GM12872 (cell line): ENCODE measurements around the gene NOTCH4.

ENCODE experiments used
- TF ChIP-seq, protein P1 (sequence below): IDR thresholded peaks from 3 replicates; pipeline ENCODE4 v1.5.1; 2011; ENCODE audit warnings: low read depth, mild to moderate bottlenecking, low read length, moderate library complexity; ENCODE audit not compliant: insufficient read depth

The NOTCH4 gene

DNA sequence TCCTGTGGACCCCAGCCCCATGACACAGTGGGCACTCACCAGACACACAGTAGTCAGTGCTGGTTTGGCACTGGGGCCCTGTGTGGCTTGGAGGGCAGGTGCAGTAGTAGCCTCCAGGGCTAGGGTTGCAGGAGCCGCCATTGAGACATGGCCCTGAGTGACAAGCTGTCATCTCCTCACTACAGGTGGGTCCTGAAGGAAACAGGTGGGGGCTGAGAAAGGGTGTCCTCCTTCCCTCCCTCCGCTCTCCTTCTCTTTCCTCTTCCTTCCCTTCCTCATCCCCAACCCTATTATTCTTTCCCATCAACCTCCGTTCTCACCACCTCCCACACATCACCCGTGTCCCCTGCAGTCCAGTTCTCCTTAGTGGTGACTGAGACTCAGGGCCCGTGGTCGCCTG is 10.2 kb downstream of the NOTCH4 start:
- TF ChIP-seq, protein P1, sequence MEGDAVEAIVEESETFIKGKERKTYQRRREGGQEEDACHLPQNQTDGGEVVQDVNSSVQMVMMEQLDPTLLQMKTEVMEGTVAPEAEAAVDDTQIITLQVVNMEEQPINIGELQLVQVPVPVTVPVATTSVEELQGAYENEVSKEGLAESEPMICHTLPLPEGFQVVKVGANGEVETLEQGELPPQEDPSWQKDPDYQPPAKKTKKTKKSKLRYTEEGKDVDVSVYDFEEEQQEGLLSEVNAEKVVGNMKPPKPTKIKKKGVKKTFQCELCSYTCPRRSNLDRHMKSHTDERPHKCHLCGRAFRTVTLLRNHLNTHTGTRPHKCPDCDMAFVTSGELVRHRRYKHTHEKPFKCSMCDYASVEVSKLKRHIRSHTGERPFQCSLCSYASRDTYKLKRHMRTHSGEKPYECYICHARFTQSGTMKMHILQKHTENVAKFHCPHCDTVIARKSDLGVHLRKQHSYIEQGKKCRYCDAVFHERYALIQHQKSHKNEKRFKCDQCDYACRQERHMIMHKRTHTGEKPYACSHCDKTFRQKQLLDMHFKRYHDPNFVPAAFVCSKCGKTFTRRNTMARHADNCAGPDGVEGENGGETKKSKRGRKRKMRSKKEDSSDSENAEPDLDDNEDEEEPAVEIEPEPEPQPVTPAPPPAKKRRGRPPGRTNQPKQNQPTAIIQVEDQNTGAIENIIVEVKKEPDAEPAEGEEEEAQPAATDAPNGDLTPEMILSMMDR = no peak

- TF ChIP-seq, protein P1 = no peak
Measured at GRCh38 chr6:32212076-32212760, 11.6 kb downstream of the NOTCH4 start.

DNA sequence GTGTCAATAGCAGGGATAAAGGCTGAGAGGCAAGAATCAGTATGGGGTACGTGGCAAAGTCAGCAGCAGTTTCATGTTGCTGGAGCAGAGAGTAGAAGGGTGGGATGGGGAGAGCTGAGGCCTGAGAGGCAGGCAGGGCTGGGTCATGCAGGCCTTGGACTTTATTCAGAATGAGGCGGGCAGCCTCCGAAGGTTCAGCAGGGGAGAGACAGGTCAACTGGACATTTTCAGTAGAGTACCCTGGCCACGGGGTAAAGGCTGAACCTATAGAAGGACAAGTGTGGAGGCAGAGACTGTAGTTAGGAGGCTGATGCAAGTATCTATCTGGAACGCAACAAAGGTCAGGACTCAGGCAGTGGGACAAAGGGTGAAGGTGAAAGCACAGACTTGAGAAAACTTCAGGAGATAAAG is 13.7 kb downstream of the NOTCH4 start:
- TF ChIP-seq, protein P1 = no peak

GRCh38 chr6:32208996-32209395 is 14.9 kb downstream of the NOTCH4 start:
- TF ChIP-seq, protein P1 = no peak

DNA sequence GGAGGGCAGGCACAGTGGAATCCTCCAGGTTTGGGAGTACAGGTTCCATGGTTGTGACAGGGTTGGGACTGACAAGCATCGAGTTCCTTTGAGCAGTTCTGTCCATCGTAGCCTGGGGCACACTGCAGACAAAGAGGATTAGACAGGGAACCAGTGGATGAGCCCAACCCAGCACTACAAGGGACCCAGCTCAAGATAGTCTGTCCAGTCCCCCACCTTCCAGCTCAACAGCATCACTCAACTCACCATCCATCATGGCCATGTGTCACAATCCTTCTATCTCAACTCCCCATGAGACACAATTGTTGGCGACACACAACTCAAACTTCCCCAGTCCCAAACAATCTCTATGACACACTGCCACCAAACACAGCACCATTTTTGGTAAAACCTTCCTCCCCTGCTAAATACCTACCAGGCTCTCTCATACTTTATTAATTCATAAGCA is 19.6 kb downstream of the NOTCH4 start:
- TF ChIP-seq, protein P1 = no peak

- TF ChIP-seq, protein P1 = no peak
Measured at GRCh38 chr6:32203426-32204267, 20.2 kb downstream of the NOTCH4 start.

GRCh38 chr6:32202186-32202585 is 21.7 kb downstream of the NOTCH4 start:
- TF ChIP-seq, protein P1 = no peak
